GM20431 (cell line): ENCODE data around the gene DNAJC11.
"Not testable (repeated sequence)": the region's sequence is repeated elsewhere in the genome, so short reads cannot be mapped to it uniquely, and the experiment has no call there.

Experiments used
- in situ Hi-C: fragments of 300-500 bp; cut with MseI, MboI; formaldehyde crosslinking; loops from one replicate; pipeline ENCODE4 v1.15.0; 2020; ENCODE audit warnings: low sequenced_read_pairs; ENCODE audit not compliant: unreplicated experiment

DNAJC11 gene, protein sequence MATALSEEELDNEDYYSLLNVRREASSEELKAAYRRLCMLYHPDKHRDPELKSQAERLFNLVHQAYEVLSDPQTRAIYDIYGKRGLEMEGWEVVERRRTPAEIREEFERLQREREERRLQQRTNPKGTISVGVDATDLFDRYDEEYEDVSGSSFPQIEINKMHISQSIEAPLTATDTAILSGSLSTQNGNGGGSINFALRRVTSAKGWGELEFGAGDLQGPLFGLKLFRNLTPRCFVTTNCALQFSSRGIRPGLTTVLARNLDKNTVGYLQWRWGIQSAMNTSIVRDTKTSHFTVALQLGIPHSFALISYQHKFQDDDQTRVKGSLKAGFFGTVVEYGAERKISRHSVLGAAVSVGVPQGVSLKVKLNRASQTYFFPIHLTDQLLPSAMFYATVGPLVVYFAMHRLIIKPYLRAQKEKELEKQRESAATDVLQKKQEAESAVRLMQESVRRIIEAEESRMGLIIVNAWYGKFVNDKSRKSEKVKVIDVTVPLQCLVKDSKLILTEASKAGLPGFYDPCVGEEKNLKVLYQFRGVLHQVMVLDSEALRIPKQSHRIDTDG

DNA sequence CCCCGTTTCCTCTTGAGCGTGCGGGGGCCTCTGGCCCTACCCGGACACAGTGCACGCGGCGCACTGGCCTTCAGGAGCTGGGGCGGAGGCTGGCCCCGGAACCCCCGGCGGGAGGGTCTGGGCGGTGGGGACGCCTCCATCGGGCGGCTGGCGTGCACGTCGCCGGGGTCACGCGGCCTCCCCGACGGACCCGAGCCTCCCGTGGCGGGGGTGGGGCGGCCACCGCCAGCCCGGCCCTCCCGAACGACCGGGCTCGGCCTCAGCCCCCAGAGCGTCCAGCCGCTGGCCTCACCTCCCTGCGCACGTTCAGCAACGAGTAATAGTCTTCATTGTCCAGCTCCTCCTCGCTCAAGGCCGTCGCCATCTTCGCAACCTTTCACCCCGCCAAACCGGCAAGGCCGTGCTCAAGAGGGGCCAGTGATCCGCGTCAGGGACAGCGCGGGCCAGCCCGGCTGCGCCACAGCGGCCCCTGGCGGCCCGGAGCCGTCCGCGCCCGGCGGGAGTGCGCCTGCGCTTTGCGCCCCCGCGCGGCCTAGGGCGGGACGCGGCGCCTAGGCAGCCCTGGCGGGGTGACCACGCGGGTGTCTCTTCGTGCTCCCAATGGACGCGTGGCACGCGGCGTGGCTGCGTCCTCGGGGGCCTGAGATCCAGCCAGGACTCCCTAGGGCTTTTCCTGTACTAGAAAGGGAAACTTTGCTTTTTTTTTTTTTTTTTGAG lies at the start of gene DNAJC11:
DNAJC11 (minus strand) TSS at position 380 of the 717 bp plus-strand sequence; CDS start at position 364, 16 bp downstream.
- in situ Hi-C loops, result loop anchor here (25.0 kb wide), 1 partner anchor 511 kb away; no protein-coding TSS in a partner anchor

- in situ Hi-C loops, result no loop called here
Measured at GRCh38 chr1:6750490-6750889, 48.9 kb upstream of the DNAJC11 start.

- in situ Hi-C loops, result no loop called here
Measured at GRCh38 chr1:6747674-6748073, 46.1 kb upstream of the DNAJC11 start.

- in situ Hi-C loops, result no loop called here
Measured at GRCh38 chr1:6745073-6745472, 43.5 kb upstream of the DNAJC11 start.

DNA sequence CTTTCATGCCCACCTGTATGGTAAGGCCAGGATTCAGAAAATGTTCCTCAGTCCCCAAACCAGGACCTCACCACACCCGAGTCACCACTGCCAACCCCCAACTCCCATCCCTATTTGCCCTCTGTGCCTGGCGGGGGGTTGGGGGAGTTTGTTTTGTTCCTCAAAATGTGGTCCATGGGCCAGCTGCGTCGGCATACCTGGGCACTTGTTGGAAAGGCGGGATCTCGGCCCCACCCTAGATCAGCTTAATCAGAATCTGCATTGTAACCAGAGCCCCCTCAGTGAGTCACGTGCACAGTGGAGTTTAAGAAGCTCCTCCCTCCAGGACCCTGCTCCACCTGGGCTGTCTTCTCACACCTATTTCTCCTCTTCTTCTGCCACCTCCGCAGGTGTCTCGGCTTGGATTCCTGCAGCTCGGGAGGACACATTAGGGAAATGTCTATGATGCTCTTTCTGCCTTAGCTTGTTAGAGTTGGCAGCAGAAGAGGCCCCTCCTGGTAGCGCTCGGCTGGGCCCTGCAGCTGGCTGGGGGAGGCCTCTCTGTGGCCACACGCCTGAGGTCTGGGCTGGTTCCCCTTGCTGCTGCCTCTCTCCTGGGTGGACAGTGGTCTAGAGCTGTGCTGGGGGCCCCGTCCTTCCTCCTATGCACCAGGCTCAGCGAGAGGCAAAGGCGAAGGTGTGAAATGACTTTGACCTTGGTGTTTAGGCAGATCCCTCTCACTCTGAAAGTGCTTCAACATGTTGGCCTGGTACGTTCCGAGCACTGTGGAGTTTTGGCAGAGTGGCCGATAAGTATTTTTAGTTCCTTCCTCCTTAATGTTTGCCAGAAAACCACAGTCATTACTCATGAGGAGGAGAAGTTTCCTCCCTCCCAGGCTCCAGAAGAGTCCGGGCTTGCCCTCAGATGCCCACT lies 41.8 kb upstream of the DNAJC11 start:
- in situ Hi-C loops, result no loop called here

- in situ Hi-C loops, result not testable (repeated sequence)
Measured at GRCh38 chr1:6742676-6743188, 41.1 kb upstream of the DNAJC11 start.

DNA sequence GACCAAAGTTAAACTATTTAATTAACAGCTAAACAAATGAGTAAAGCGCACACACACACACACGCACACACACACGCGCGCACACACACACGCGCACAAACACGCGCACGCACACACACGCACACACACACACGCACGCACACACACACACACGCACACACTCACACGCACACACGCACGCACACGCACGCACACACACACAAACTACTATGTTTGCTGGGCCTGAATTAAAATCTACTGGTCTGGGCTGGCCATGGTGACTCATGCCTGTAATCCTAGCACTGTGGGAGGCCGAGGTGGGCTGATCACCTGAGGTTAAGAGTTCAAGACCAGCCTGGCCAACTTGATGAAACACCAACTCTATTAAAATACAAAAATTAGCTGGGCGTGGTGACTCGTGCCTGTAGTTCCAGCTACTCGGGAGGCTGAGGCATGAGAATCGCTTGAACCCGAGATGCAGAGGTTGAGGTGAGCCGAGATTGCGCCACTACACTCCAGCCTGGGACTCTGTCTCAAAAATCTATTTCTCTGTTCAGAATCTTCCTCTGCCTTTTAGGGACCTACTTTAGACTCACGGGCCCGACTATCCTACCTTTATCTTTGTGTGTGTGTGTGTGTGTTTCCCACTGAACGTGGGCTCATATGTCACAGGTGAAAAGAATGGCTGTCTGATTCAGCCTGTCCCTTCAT lies 37.5 kb upstream of the DNAJC11 start:
- in situ Hi-C loops, result no loop called here

- in situ Hi-C loops, result no loop called here
Measured at GRCh38 chr1:6732942-6733341, 31.3 kb upstream of the DNAJC11 start.

DNA sequence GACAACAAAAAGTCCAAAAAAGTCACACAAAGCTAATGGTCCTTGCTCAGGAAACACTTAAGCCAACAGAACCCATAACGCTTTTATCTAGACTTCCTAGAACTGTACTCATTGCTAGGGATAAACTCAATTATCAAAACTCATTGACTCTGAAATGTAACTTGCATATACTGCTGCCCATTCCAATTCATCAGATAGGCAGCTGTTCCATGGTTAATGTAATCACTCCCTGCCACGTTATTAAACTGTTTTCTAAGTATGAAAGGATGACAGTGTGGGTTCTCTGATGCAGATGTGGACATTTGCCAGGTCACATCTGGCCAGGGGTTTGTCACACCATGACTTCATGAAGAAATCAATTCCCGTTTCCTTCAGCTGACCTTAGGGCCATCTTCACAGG lies 30.3 kb upstream of the DNAJC11 start:
- in situ Hi-C loops, result no loop called here

DNA sequence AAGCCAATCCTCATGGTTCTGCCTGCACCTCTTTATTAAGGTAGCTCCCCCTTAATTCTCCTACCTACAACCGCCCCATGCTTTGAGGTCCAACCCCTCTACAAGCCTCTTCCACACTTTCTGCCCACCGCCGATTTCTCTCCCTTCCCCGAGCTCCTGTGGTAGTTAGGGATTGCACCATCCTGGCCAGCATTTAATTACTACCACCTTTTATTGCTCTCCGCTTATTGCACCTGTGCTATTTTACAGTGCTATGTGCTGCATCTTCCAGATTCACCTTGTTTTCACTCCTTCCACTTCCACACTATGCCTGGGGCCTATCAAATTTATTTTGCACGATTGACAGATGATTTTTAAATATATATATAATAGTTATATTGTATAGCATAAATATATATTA lies 29.3 kb upstream of the DNAJC11 start:
- in situ Hi-C loops, result no loop called here

- in situ Hi-C loops, result no loop called here
Measured at GRCh38 chr1:6730473-6730872, 28.9 kb upstream of the DNAJC11 start.

- in situ Hi-C loops, result loop anchor here (10.0 kb wide), 1 partner anchor 337 kb away; no protein-coding TSS in a partner anchor
Measured at GRCh38 chr1:6727535-6727934, 25.9 kb upstream of the DNAJC11 start.

- in situ Hi-C loops, result loop anchor here (10.0 kb wide), 1 partner anchor 339 kb away; no protein-coding TSS in a partner anchor
Measured at GRCh38 chr1:6726253-6726652, 24.6 kb upstream of the DNAJC11 start.

DNA sequence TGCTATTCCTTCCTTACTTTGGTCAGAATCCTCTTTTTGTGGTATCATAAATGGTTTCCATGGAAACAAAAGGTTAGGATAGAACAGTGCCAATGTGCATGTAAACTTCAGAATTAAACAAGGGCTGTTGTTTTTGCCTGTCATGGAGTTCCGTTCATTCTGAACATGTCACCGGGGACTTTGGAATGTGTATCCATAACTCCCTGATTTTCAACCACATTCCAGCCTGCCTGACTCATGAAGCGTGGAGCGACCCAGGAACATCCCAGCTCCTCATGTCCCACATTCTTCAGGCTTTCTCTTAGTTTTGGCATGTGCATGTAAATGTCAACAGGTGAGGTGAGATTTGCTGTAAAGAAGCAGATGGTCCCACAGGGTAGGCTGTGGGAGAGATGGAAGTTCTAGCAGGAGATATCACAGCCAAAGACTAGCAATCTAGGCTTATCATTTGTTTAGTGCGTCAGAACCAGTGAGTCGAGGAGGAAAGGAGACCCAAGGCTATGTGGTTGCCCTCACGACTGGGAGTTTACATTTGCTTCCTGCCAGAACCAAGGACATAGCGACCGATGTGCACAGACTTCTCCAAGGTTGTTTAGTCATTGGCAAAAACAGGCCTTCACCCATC lies 23.0 kb upstream of the DNAJC11 start:
- in situ Hi-C loops, result loop anchor here (10.0 to 25.0 kb wide), 2 partner anchors 340 to 488 kb away; no protein-coding TSS in a partner anchor

DNA sequence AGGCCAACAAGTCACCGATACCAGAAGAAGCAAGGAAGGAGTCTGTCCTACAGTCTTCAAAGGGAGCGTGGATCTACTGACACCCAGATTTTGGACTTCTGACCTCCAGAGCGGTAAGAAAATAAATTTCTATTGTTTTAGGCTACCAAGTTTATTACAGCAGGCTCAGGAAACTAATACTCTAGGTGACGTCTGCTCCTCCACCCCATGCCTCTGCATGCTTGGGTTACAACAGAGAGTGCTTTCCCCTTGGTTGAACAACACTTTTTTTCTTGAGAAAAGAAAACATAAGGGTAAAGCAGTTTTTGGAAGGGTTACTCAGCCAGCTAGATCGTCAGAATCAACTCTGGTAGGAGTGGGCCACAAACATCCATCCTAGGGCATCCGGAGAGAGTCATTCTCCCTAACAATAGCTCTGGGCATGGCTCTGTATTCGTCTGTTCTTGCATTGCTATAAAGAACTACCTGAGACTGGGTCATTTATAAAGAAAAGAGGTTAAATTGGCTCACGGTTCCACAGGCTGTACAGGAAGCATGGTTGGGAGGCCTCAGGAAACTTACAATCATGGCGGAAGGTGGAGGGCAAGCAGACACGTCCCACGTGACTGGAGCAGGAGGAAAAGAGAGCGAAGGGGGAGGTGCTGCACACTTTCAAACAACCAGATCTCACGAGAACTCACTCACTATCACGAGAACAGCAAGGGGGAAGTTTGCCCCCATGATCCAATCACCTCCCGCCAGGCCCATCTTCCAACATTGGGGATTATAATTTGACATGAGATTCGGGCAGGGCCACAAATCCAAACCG lies 22.2 kb upstream of the DNAJC11 start:
- in situ Hi-C loops, result loop anchor here (10.0 to 25.0 kb wide), 2 partner anchors 341 to 488 kb away; no protein-coding TSS in a partner anchor

GRCh38 chr1:6711174-6711573 lies 9.6 kb upstream of the DNAJC11 start:
- in situ Hi-C loops, result loop anchor here (25.0 kb wide), 1 partner anchor 501 kb away; no protein-coding TSS in a partner anchor

GRCh38 chr1:6704746-6705145 lies 3.1 kb upstream of the DNAJC11 start:
- in situ Hi-C loops, result loop anchor here (25.0 kb wide), 1 partner anchor 508 kb away; no protein-coding TSS in a partner anchor
